Measurements from ENCODE around the gene ZCCHC24.

ZCCHC24 gene

GRCh38 chr10:79385804-79386531 lies 59.5 kb downstream of the ZCCHC24 start:
- no peak for DNase-seq

- DNase-seq, result no peak
Measured at GRCh38 chr10:79385392-79385795, 60.0 kb downstream of the ZCCHC24 start.

GRCh38 chr10:79384773-79385391 lies 60.5 kb downstream of the ZCCHC24 start:
- DNase-seq, result no peak

- no peak for DNase-seq
Measured at GRCh38 chr10:79383974-79384606, 61.3 kb downstream of the ZCCHC24 start.

GRCh38 chr10:79382491-79382941 lies 62.9 kb downstream of the ZCCHC24 start:
- DNase-seq, result no peak

- peak in 13 of 56 donors; percentile 40 to 70 (median 61) for DNase-seq
Measured at GRCh38 chr10:79381804-79382221, 63.6 kb downstream of the ZCCHC24 start.

- DNase-seq, result no peak
Measured at GRCh38 chr10:79380946-79381721, 64.3 kb downstream of the ZCCHC24 start.

- DNase-seq, result no peak
Measured at GRCh38 chr10:79380125-79380945, 65.1 kb downstream of the ZCCHC24 start.

GRCh38 chr10:79379512-79380124 lies 65.8 kb downstream of the ZCCHC24 start:
- DNase-seq, result peak in 6 of 56 donors; percentile 32 to 60 (median 49)

GRCh38 chr10:79378647-79379511 lies 66.5 kb downstream of the ZCCHC24 start:
- no peak for DNase-seq

GRCh38 chr10:79378383-79378646 lies 67.1 kb downstream of the ZCCHC24 start:
- DNase-seq, result no peak

GRCh38 chr10:79377557-79378382 lies 67.7 kb downstream of the ZCCHC24 start:
- DNase-seq, result no peak

- no peak for DNase-seq
Measured at GRCh38 chr10:79376751-79377556, 68.5 kb downstream of the ZCCHC24 start.

GRCh38 chr10:79376078-79376628 lies 69.3 kb downstream of the ZCCHC24 start:
- DNase-seq, result no peak

- DNase-seq, result no peak
Measured at GRCh38 chr10:79375321-79376077, 69.9 kb downstream of the ZCCHC24 start.

Data from amygdala (tissue), 56 donors.